NCI-H2107 treated with DMSO at 0.1 percent for 48 hours (cell line): Measurements from ENCODE around the gene CCDC57.

ENCODE experiments used
- DNase-seq: peaks from one replicate; lab custom pipeline; 2025; ENCODE audit not compliant: unreplicated experiment; lab: John Stamatoyannopoulos, UW

CCDC57 gene

GRCh38 chr17:82129095-82129494, 83.5 kb downstream of the CCDC57 start:
- DNase-seq, result no peak

DNA sequence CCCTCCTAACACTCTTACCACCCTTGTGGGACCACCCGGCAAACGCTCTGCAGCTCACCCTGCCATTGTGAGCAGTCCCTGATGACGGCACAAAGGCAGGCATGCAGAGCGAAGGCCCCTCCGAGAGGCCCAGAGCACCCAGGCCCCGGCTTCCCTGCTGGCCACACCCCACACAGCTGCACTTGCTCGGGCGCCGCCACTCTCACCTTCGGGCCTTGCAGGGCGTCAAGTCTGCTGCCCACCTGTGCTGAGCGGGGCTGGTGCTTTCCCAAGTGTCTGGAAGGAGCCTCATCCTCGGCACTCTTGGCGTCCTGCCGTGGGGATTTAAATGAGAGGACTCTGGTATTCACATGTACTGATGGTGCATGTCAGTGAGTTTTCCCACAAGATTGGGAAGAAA, 84.4 kb downstream of the CCDC57 start:
- DNase-seq, result no peak

DNA sequence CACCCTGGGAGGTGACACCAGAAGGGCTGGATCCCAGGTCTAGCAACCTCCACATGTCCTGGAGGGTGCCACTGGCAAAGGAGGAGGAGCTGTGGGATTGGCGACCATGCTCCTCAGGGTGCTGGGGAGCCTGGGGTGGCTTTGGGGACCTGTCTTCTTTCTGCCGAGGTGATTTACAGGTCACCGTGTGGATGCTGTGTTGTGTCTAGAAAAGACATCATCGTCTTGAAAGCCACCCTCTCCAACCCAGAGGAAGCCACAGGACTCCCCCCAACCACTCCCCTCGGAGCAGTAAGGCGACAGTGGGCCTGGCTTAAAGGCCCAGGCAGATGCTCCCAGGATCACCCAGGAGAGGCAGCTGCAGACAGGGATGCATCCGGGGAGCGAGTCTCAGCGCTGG, 84.9 kb downstream of the CCDC57 start:
- no peak for DNase-seq

- DNase-seq, result no peak
These were observed 85.4 kb downstream of the CCDC57 start for GRCh38 chr17:82127315-82127595.

DNA sequence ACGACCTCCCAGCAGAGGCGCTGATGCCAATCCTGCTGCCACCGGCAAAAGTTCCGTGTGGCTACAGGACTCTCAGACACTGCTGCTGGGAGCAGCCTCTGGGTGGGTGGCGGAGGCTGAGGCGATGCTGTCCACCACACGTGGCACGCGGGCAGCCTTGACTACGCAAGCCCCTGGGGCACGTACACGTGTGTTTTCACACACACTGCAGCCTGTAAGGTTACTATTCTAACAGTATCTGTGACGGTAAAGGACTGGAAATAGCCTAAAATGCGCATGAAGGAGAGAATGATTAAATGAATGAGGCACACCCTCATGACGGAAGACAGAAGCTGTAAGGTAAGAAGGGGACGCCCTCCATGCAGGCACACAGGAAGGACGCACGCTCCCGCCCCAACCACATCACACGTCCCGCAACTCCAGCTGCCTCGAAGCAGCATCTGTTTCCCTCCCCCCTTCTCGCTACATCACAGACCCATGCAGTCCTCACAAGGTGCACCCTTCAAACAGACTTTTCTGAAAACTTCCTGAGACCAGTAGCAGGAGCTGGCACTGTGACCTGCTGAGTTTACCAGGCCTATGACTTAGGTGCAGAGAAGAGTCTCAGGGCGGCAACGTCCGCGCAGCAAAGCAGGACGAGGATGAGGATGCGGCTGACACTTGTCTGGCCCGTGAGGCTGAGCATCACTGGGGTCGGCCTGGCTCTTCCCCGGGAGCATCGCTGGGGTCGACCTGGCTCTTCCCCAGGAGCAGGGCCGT, 85.9 kb downstream of the CCDC57 start:
- DNase-seq, result no peak

GRCh38 chr17:82124101-82124500, 88.5 kb downstream of the CCDC57 start:
- DNase-seq, result no peak

DNA sequence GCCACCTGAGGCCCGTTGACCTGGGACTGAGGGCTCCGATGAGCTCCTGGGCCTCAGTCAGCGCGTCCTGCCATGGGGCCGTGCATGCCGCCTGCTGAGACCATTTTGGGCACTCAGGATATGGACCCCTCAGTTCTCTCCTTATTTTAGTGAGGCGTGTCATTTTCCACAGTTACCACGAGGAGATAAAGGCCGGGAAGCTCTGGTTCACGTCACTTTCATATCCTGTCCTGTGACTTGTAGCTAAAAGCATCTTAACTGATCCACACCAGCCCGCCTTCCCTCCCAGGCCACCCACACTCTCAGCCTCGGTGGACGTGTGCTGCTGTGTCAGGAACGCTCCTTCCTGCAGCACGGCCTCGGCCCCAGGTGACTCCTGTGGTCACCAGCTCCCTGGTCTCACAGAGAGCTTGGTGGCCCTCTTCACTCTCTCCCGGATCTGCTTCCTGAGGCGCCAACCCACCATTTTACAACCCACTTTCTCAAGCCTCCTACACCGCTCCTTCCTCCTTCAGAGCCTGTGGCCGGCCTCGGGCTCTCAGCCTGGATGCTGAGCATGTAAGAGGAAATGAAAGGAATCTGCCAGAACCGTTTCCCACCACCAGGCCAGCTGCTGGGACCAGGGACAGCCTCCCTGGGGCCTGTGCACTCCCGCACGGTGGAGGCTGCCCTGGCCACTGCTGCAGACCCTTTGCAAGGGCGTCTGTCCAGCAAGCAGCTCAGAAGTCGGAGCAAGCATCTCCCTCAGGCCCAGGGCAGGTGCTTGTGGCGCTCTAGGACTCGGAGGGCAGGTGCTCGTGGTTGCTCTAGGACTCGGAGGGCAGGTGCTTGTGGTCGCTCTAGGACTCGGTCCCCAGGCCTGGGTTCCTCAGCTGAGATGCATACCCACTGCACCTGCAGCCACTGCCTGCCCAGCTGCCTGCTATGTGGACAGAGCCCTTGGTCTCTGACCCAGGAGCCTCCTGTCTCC, 90.7 kb downstream of the CCDC57 start:
- DNase-seq, result peak; percentile 91

DNA sequence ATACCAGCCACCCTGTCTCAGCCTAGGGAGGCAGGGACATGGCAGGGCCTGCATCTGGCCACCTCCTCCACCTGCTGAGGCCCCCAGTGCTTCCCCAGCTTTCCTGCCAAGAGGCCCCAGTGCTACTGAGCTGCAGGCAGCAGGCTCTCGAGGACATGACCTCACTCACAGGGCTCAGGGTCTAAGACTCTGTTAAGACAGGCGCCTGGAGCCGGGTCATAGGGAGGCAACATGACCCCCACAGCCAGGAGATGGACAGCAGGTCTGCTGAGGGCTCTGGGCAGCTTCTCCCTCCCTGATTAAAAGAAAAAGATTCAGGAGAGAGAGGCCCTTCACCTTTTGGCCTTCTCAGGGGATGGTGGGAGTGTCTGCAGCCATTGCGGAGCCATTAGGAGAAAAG, 91.4 kb downstream of the CCDC57 start:
- DNase-seq, result no peak

- DNase-seq, result no peak
These were observed 92.5 kb downstream of the CCDC57 start for GRCh38 chr17:82120148-82120547.

DNA sequence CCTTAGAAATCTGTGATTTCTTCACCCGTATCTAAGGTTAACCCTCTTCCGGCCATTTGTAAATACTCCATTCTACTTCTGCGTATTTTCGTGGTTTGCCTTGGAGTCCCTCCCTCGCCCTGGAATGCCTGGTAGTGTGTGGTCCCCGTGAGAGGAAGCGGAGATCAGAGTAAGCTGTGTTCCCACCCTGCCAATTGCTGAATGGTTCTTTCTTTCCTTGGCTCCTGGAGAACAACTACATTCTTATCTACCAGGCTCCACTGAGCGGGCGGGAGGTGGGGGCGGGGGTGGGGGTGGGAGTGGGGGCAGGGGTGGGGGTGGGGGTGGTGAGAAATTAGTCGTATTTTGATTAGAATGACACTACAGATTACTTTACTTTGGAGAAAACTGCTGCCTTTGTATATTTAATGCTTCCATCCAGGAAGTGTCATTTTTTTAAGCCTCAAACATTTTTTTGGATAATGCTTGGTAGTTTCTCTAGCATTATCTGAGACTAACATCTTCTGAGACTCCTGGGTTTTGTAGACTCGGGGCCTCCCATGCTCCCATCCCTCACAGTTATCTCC, 93.7 kb downstream of the CCDC57 start:
- no peak for DNase-seq

DNA sequence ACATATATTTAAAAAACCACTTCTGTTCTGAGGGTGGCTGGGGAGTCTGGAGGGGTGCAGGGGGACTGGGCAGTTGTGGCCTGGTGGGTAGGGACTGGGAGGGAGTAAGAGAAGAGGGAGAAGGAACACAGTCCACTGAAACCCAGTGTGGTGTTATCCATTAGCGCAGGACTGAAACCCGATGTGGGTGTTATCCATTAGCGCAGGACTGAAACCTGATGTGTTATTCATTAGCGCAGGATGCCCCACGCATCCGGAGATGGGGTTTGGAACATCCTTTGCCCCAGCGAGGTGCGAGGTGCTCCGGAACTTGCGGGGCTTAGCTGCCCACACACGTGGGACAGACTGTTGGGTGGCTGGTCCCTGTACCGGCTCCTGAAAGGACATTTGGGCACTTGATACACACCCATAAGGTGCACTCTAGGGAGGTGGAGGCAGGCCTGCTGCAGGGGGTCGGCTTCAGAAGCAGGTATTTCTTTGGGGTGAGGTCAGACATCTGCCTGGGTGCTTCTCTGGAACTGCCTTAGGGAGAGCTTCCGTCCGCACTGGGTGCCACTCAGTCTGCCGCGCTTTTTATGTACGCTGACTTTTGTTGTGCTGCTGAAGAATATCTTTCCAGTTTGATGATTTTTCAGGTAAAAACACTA, 94.4 kb downstream of the CCDC57 start:
- DNase-seq, result no peak

- DNase-seq, result no peak
These were observed 95.2 kb downstream of the CCDC57 start for GRCh38 chr17:82117139-82118090.

GRCh38 chr17:82116246-82116645, 96.4 kb downstream of the CCDC57 start:
- no peak for DNase-seq

- no peak for DNase-seq
These were observed 97.8 kb downstream of the CCDC57 start for GRCh38 chr17:82114872-82115271.

GRCh38 chr17:82114447-82114846, 98.2 kb downstream of the CCDC57 start:
- DNase-seq, result no peak

- no peak for DNase-seq
These were observed 98.7 kb downstream of the CCDC57 start for GRCh38 chr17:82113941-82114340.

- DNase-seq, result no peak
These were observed 99.2 kb downstream of the CCDC57 start for GRCh38 chr17:82113422-82113821.

- DNase-seq, result no peak
These were observed 99.7 kb downstream of the CCDC57 start for GRCh38 chr17:82112914-82113311.

- no peak for DNase-seq
These were observed 100.3 kb downstream of the CCDC57 start for GRCh38 chr17:82112181-82112913.

- no peak for DNase-seq
These were observed 102.3 kb downstream of the CCDC57 start for GRCh38 chr17:82110298-82110697.
